Right renal pelvis (tissue), 4 donors: ENCODE measurements around the gene SPAG7. TPM values are rescaled to one million over a fixed set of nuclear protein-coding genes. Genes with fewer than 3 reads are reported as not detected.

Experiments
- polyA plus RNA-seq, 4 donors: library from polyadenylated mRNA; unstranded; fragments of 120-200 nt; gene quantifications; one replicate each; pipeline ENCODE4 v1.2.1, GENCODE V29; 2013; ENCODE audit not compliant: insufficient read length in 4 of 4

Gene SPAG7
- polyA plus RNA-seq, 4 donors = 84.8 to 102 (median 95.8) TPM

Other genes with a start within 250 kb of the SPAG7 start
- gene MED11, start 236.4 kb downstream of the SPAG7 start, polyA plus RNA-seq = 10 to 100 TPM; 24.0 to 28.8 (median 27.1) TPM
- gene ZMYND15, start 228.0 kb downstream of the SPAG7 start, polyA plus RNA-seq = under 1 TPM; 0.41 to 0.95 (median 0.45) TPM
- gene CXCL16, start 227.9 kb downstream of the SPAG7 start, polyA plus RNA-seq = 10 to 100 TPM; 12.5 to 15.6 (median 13.8) TPM
- 1 to 10 TPM in 3 of 4 donors, under 1 TPM in 1; 0.97 to 3.5 (median 1.9) TPM for gene TM4SF5, start 195.9 kb downstream of the SPAG7 start, polyA plus RNA-seq
- gene VMO1, start 181.5 kb downstream of the SPAG7 start, polyA plus RNA-seq = 1 to 10 TPM in 1 of 4 donors, under 1 TPM in 3; 0.31 to 1.1 (median 0.42) TPM
- 10 to 100 TPM in 1 of 4 donors, 1 to 10 TPM in 3; 3.8 to 14.9 (median 5.7) TPM for gene GLTPD2, start 178.9 kb downstream of the SPAG7 start, polyA plus RNA-seq
- gene PSMB6, start 171.7 kb downstream of the SPAG7 start, polyA plus RNA-seq = 100 to 1,000 TPM; 114 to 153 (median 122) TPM
- 10 to 100 TPM; 36.2 to 39.4 (median 38.5) TPM for gene PLD2, start 160.7 kb downstream of the SPAG7 start, polyA plus RNA-seq
- 10 to 100 TPM; 56.6 to 69.2 (median 59.0) TPM for gene MINK1, start 134.5 kb downstream of the SPAG7 start, polyA plus RNA-seq
- gene C17orf107, start 68.3 kb downstream of the SPAG7 start, polyA plus RNA-seq = 1 to 10 TPM; 1.0 to 3.3 (median 1.5) TPM
- gene CHRNE, start 64.7 kb downstream of the SPAG7 start, polyA plus RNA-seq = 1 to 10 TPM; 1.1 to 2.7 (median 1.5) TPM
- 1 to 10 TPM; 1.4 to 3.5 (median 1.8) TPM for gene GP1BA, start 35.5 kb downstream of the SPAG7 start, polyA plus RNA-seq
- gene SLC25A11, start 27.8 kb downstream of the SPAG7 start, polyA plus RNA-seq = 10 to 100 TPM; 78.2 to 98.0 (median 79.0) TPM
- gene RNF167, start 27.5 kb downstream of the SPAG7 start, polyA plus RNA-seq = 100 to 1,000 TPM; 131 to 144 (median 138) TPM
- gene PFN1, start 19.3 kb downstream of the SPAG7 start, polyA plus RNA-seq = 100 to 1,000 TPM; 376 to 513 (median 389) TPM
- gene ENO3, start 16.7 kb downstream of the SPAG7 start, polyA plus RNA-seq = 10 to 100 TPM; 22.1 to 28.7 (median 23.7) TPM
- 10 to 100 TPM; 24.4 to 27.8 (median 25.3) TPM for gene CAMTA2, start 19.9 kb upstream of the SPAG7 start, polyA plus RNA-seq
- gene INCA1, start 29.7 kb upstream of the SPAG7 start, polyA plus RNA-seq = 1 to 10 TPM; 7.9 to 8.6 (median 8.3) TPM
- 10 to 100 TPM; 75.0 to 96.5 (median 86.3) TPM for gene KIF1C, start 30.1 kb upstream of the SPAG7 start, polyA plus RNA-seq
- under 1 TPM; 0.21 to 0.43 (median 0.26) TPM for gene SLC52A1, start 67.6 kb upstream of the SPAG7 start, polyA plus RNA-seq
- 10 to 100 TPM; 11.9 to 16.8 (median 15.7) TPM for gene ZFP3, start 110.7 kb upstream of the SPAG7 start, polyA plus RNA-seq
- gene ZNF232, start 144.1 kb upstream of the SPAG7 start, polyA plus RNA-seq = 10 to 100 TPM; 20.1 to 37.8 (median 22.0) TPM
- gene USP6, start 148.2 kb upstream of the SPAG7 start, polyA plus RNA-seq = 1 to 10 TPM; 3.2 to 8.4 (median 4.0) TPM
- gene ZNF594, start 224.1 kb upstream of the SPAG7 start, polyA plus RNA-seq = 10 to 100 TPM; 17.3 to 23.5 (median 22.5) TPM